GM12878 (cell line): Measurements from ENCODE around the gene UQCRC1. TPM values are rescaled to one million over a fixed set of nuclear protein-coding genes. Genes with fewer than 3 reads are reported as not detected.

Experiments
- ATAC-seq: fragments of 200-7000 bp; cut with Tn5 transposase; 3 replicates; pipeline ENCODE4 v1.9.1; 2020; ENCODE audit warnings: mild to moderate bottlenecking, moderate library complexity
- BruUV-seq: library from RNA; stranded (reverse); fragments of 400-500 nt; replicated peaks from 2 replicates; lab custom pipeline; 2021; lab: Mats Ljungman, UMichigan
- CTCF ChIA-PET: fragments of 300-600 bp; sonication (Branson Sonifier 250); formaldehyde crosslinking; extraction: SDS; loops from one replicate; lab custom pipeline; 2021; ENCODE audit warnings: inconsistent platforms; lab: Yijun Ruan, JAX
- POLR2A ChIA-PET: fragments of 350-600 bp; formaldehyde crosslinking; extraction: SDS; loops from one replicate; lab custom pipeline; 2021; ENCODE audit warnings: inconsistent platforms; lab: Charles Lee
- RAD21 ChIA-PET: fragments of 300-600 bp; sonication (Branson Sonifier 250); formaldehyde crosslinking; loops from one replicate; lab custom pipeline; 2023; ENCODE audit warnings: antibody characterized with exemption; ENCODE audit not compliant: unreplicated experiment; lab: Charles Lee
- SMC1A ChIA-PET: fragments of 300-600 bp; sonication (Branson Sonifier 250); formaldehyde crosslinking; loops from one replicate; lab custom pipeline; 2023; ENCODE audit not compliant: unreplicated experiment, uncharacterized antibody; lab: Charles Lee
- DNase-seq: peaks from one replicate; pipeline ENCODE4 v3.0.0-alpha.2; 2011; ENCODE audit warnings: low read depth, low spot score
- FAIRE-seq: peaks from 3 replicates; lab custom pipeline; 2011; peaks lifted over from hg19 to GRCh38; lab: Jason Lieb, UNC
- H2AFZ ChIP-seq: 2 replicates; pipeline ENCODE4 v1.6.0; 2011; ENCODE audit warnings: low read depth, low read length, control low read depth; ENCODE audit not compliant: control insufficient read depth
- H3K27ac ChIP-seq: 2 replicates; pipeline ENCODE4 v1.5.1; 2011; ENCODE audit warnings: control low read depth; ENCODE audit not compliant: control insufficient read depth, insufficient read depth
- H3K27me3 ChIP-seq, 2 experiments: replicated peaks in 1 of 2; 2 replicates each; pipeline versions ENCODE4 v1.6.0 to v1.6.1; 2011; ENCODE audit warnings: low read length in 1 of 2; ENCODE audit not compliant: control insufficient read depth in 2 of 2, insufficient read depth in 2 of 2
- H3K36me3 ChIP-seq, 2 experiments: 2 replicates each; pipeline ENCODE4 v1.5.1; 2011; ENCODE audit warnings: low read length in 1 of 2; ENCODE audit not compliant: control insufficient read depth in 2 of 2, insufficient read depth in 2 of 2
- H3K4me1 ChIP-seq: 2 replicates; pipeline ENCODE4 v1.6.1; 2011; ENCODE audit warnings: mild to moderate bottlenecking, low read length, moderate library complexity, mixed read lengths; ENCODE audit not compliant: control insufficient read depth, insufficient read depth
- H3K4me2 ChIP-seq: 2 replicates; pipeline ENCODE4 v1.6.0; 2011; ENCODE audit warnings: control low read depth; ENCODE audit not compliant: control insufficient read depth, insufficient read depth
- H3K4me3 ChIP-seq: fragments of 200-600 bp; sonication (generic); 2 replicates; pipeline ENCODE4 v1.5.1; 2016
- H3K79me2 ChIP-seq: 2 replicates; pipeline ENCODE4 v1.6.0; 2011; ENCODE audit warnings: low read length; ENCODE audit not compliant: control insufficient read depth, insufficient read depth
- H3K9ac ChIP-seq: 2 replicates; pipeline ENCODE4 v1.8.0; 2011; ENCODE audit warnings: low read length, control low read depth, mixed read lengths; ENCODE audit not compliant: control insufficient read depth, insufficient read depth
- H3K9me3 ChIP-seq: replicated peaks from 3 replicates; pipeline ENCODE4 v1.5.1; 2011; ENCODE audit warnings: mild to moderate bottlenecking, low read length; ENCODE audit not compliant: control insufficient read depth, insufficient read depth
- H4K20me1 ChIP-seq: 2 replicates; pipeline ENCODE4 v1.6.0; 2011; ENCODE audit not compliant: control insufficient read depth, insufficient read depth
- BACH1 ChIP-seq: fragments of 450-650 bp; IDR thresholded peaks from 2 replicates; pipeline ENCODE4 v1.6.1; 2017; ENCODE audit warnings: mild to moderate bottlenecking, borderline replicate concordance
- BCL11A ChIP-seq: IDR thresholded peaks from 2 replicates; pipeline ENCODE4 v1.6.1; 2011; ENCODE audit warnings: low read depth, low read length
- FOXM1 ChIP-seq: IDR thresholded peaks from 2 replicates; pipeline ENCODE4 v1.6.1; 2012; ENCODE audit warnings: low read depth, mild to moderate bottlenecking, inconsistent platforms, low read length, moderate library complexity
- IKZF1 ChIP-seq: fragments of 450-650 bp; conservative IDR thresholded peaks from 2 replicates; pipeline ENCODE4 v1.6.1; 2017; ENCODE audit warnings: antibody characterized with exemption, mild to moderate bottlenecking
- IRF4 ChIP-seq: IDR thresholded peaks from 2 replicates; pipeline ENCODE4 v1.6.1; 2011; ENCODE audit warnings: low read depth, low read length
- JUND ChIP-seq: IDR thresholded peaks from 2 replicates; pipeline ENCODE4 v1.6.1; 2012; ENCODE audit warnings: low read depth, mild to moderate bottlenecking, low read length, improper control_type of control experiment, moderate library complexity
- KLF5 ChIP-seq: fragments of 450-650 bp; IDR thresholded peaks from 2 replicates; pipeline ENCODE4 v1.6.1; 2014; ENCODE audit warnings: mild to moderate bottlenecking; ENCODE audit not compliant: partially characterized antibody
- MEF2B ChIP-seq: fragments of 450-650 bp; IDR thresholded peaks from 2 replicates; pipeline ENCODE4 v1.6.1; 2018; ENCODE audit warnings: mild to moderate bottlenecking, moderate library complexity; ENCODE audit not compliant: partially characterized antibody, poor library complexity, severe bottlenecking
- MYB ChIP-seq: fragments of 150-350 bp; IDR thresholded peaks from 2 replicates; pipeline ENCODE4 v1.6.1; 2014; ENCODE audit warnings: mild to moderate bottlenecking, low read depth, low read length, borderline replicate concordance
- NR2C2 ChIP-seq: IDR thresholded peaks from 2 replicates; pipeline ENCODE4 v1.6.1; 2011; ENCODE audit warnings: borderline replicate concordance, low read depth; ENCODE audit not compliant: control insufficient read depth, insufficient read length
- SIX5 ChIP-seq: IDR thresholded peaks from 2 replicates; pipeline ENCODE4 v1.6.1; 2011; ENCODE audit warnings: mild to moderate bottlenecking, low read depth, low read length, moderate library complexity; ENCODE audit not compliant: severe bottlenecking
- SPI1 ChIP-seq: IDR thresholded peaks from 2 replicates; pipeline ENCODE4 v1.6.1; 2011; ENCODE audit warnings: low read depth, mild to moderate bottlenecking, low read length, moderate library complexity, borderline replicate concordance; ENCODE audit not compliant: insufficient read depth
- ZNF24 ChIP-seq: fragments of 450-650 bp; IDR thresholded peaks from 2 replicates; pipeline ENCODE4 v1.6.1; 2017; ENCODE audit warnings: antibody characterized with exemption, mild to moderate bottlenecking
- ZNF622 ChIP-seq: fragments of 450-650 bp; IDR thresholded peaks from 2 replicates; pipeline ENCODE4 v1.6.1; 2017; ENCODE audit warnings: mild to moderate bottlenecking, inconsistent platforms
- ZSCAN29 ChIP-seq: fragments of 450-650 bp; IDR thresholded peaks from 2 replicates; pipeline ENCODE4 v1.6.1; 2017; ENCODE audit warnings: mild to moderate bottlenecking, moderate library complexity
- WGBS: methylation state at CpG from one replicate; pipeline ENCODE4 v1.1.6; 2016; ENCODE audit warnings: low lambda C conversion rate; ENCODE audit not compliant: insufficient replicate concordance, insufficient coverage; ENCODE audit errors: missing lambda C conversion rate; 5-methylcytosine and 5-hydroxymethylcytosine counted together
- in situ Hi-C: fragments of 300-500 bp; cut with MboI; formaldehyde crosslinking; loops from 9 replicates; pipeline ENCODE4 v1.14.3; 2018; ENCODE audit warnings: mixed read lengths
- intact Hi-C: fragments of 100-400 bp; cut with micrococcal nuclease; formaldehyde crosslinking; loops from one replicate; pipeline ENCODE4 v1.14.2; 2022; ENCODE audit not compliant: unreplicated experiment
- polyA plus RNA-seq, 11 experiments: library from polyadenylated mRNA; depleted of rRNA in 4 of 11; unstranded in 6 of 11; stranded (reverse) in 5 of 11; fragments of >200 nt; fragmentation: Nextera tagmentation in 4 of 11; fragmentation: Illumina TruSeq in 1 of 11; extraction: Ambion mirVana in 4 of 11; extraction: Trizol in 1 of 11; gene quantifications; 1 replicate in 1 of 11; 2 replicates in 10 of 11; pipeline versions ENCODE4 v1.2.1 to v1.2.3, GENCODE V29; 2011 to 2016; ENCODE audit warnings: inconsistent platforms in 2 of 11, missing spikeins in 2 of 11, low read depth in 1 of 11
- total RNA-seq, 4 experiments: library from RNA; depleted of rRNA in 3 of 4; stranded (reverse); fragments of >200 nt in 3 of 4; fragmentation: Illumina TruSeq in 1 of 4; extraction: Trizol in 1 of 4; gene quantifications; 2 replicates each; pipeline versions ENCODE4 v1.2.1 to v1.2.3, GENCODE V29; 2013 to 2021
- TF ChIP-seq, protein P1 (sequence below): fragments of 450-650 bp; IDR thresholded peaks from 2 replicates; pipeline ENCODE4 v1.6.1; 2017; ENCODE audit warnings: borderline replicate concordance
- TF ChIP-seq, protein P2 (sequence below): IDR thresholded peaks from 2 replicates; pipeline ENCODE4 v1.6.1; 2011; ENCODE audit warnings: low read depth, mild to moderate bottlenecking, low read length, moderate library complexity, borderline replicate concordance; ENCODE audit errors: extremely low read depth

The UQCRC1 gene
- total and polyA plus RNA-seq, 10 of the 15 experiments (the other 5 are each of a cell fraction or from before 2014, with no cell fraction given) = 116 to 426 (median 228) TPM

DNA sequence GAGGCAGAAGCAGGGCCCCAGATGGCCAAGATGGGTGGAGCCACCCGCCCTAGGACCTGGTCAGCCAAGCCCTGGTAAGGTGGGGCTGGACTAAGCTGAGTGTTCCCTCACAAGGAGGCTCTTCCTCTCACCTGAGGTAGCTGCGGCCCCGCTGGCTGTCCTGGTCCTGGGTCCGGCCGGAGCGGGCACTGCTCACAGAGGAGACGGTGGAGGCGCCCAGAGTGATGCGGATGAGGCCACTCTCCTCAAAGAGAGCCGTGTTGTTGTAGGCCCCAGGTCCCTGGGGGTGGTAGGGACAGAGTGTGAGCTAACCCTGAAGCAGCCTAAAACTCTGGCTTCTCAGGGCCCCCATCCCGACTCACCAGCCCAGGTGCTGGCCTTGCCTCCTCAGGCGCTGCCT lies 33.2 kb upstream of the UQCRC1 start:
- SMC1A ChIA-PET = no interaction called here

More for the DNA sequence above, 33.2 kb upstream of the UQCRC1 start:
- no peak for TF ChIP-seq SIX5
- TF ChIP-seq MYB = no peak
- TF ChIP-seq FOXM1 = no peak
- no peak for TF ChIP-seq ZNF24
- no peak for TF ChIP-seq ZNF622
- TF ChIP-seq ZSCAN29 = no peak
- no peak for TF ChIP-seq SPI1
- TF ChIP-seq JUND = no peak
- no peak for TF ChIP-seq BCL11A
- no peak for TF ChIP-seq KLF5
- TF ChIP-seq IKZF1 = no peak
- TF ChIP-seq BACH1 = no peak
- TF ChIP-seq, protein P1, sequence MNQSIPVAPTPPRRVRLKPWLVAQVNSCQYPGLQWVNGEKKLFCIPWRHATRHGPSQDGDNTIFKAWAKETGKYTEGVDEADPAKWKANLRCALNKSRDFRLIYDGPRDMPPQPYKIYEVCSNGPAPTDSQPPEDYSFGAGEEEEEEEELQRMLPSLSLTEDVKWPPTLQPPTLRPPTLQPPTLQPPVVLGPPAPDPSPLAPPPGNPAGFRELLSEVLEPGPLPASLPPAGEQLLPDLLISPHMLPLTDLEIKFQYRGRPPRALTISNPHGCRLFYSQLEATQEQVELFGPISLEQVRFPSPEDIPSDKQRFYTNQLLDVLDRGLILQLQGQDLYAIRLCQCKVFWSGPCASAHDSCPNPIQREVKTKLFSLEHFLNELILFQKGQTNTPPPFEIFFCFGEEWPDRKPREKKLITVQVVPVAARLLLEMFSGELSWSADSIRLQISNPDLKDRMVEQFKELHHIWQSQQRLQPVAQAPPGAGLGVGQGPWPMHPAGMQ = no peak
- TF ChIP-seq, protein P2, sequence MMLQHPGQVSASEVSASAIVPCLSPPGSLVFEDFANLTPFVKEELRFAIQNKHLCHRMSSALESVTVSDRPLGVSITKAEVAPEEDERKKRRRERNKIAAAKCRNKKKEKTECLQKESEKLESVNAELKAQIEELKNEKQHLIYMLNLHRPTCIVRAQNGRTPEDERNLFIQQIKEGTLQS = no peak
- no peak for TF ChIP-seq MEF2B
- no peak for TF ChIP-seq IRF4
- TF ChIP-seq NR2C2 = no peak
- H3K4me1 ChIP-seq = no peaks in the 10 kb centered on the region
- CTCF ChIA-PET = no interaction called here
- H3K4me2 ChIP-seq = no peak overlapping the region
- no TSS peak for BruUV-seq
- no peak overlapping the region for H3K9ac ChIP-seq
- H3K27me3 ChIP-seq = no peaks in the 10 kb centered on the region
- intact Hi-C loops (no loop called here), in situ Hi-C loops (no loop called here)
- FAIRE-seq = no peak
- DNase-seq = no peak
- H3K79me2 ChIP-seq = no peaks in the 10 kb centered on the region
- 57% methylated on average over 12 of the region's 12 CpGs for WGBS
- no peak overlapping the region for H2AFZ ChIP-seq
- H4K20me1 ChIP-seq = no peaks in the 10 kb centered on the region
- no peaks in the 10 kb centered on the region for H3K36me3 ChIP-seq
- H3K27ac ChIP-seq = no peak overlapping the region
- no peak for ATAC-seq
- no peak overlapping the region for H3K4me3 ChIP-seq
- POLR2A ChIA-PET = interaction anchor here (0.5 kb wide), 1 partner anchor 31 kb away, joined by 4 read pairs; no protein-coding TSS in a partner anchor
- RAD21 ChIA-PET = no interaction called here
- no peaks in the 10 kb centered on the region for H3K9me3 ChIP-seq
